Uterus (tissue), 2 donors: ENCODE measurements around the gene TBL1X.

Source experiments
- CTCF ChIP-seq, 4 experiments: fragments of 200-600 bp in 2 of 4; fragments of 450-650 bp in 2 of 4; sonication (generic) in 2 of 4; IDR thresholded peaks; one replicate each; pipeline ENCODE4 v1.5.1; 2016 to 2019; ENCODE audit warnings: antibody characterized with exemption in 4 of 4, mild to moderate bottlenecking in 2 of 4, moderate library complexity in 1 of 4
- POLR2A ChIP-seq, 2 donors: fragments of 450-650 bp; IDR thresholded peaks; one replicate each; pipeline ENCODE4 v1.6.1; 2016; ENCODE audit warnings: antibody characterized with exemption in 2 of 2, mild to moderate bottlenecking in 1 of 2, moderate library complexity in 1 of 2

GRCh38 chrX:9759337-9759736, 294.5 kb downstream of the TBL1X start:
- TF ChIP-seq CTCF (IDR thresholded peaks at IDR 0.05) (no peak), POLR2A (IDR thresholded peaks at IDR 0.05) (no peak)
